HG03039 (cell line): Measurements from ENCODE around the gene PPCS.
"Not testable (repeated sequence)": the region's sequence is repeated elsewhere in the genome, so short reads cannot be mapped to it uniquely, and the experiment has no call there.

Experiments
- ATAC-seq: cut with Tn5 transposase; IDR thresholded peaks from one replicate; pipeline ENCODE4 v1.9.1; 2021; ENCODE audit warnings: mild to moderate bottlenecking, moderate library complexity; ENCODE audit not compliant: unreplicated experiment

PPCS gene

GRCh38 chr1:42450061-42450460 is 6.3 kb upstream of the PPCS start:
- ATAC-seq: no peak

GRCh38 chr1:42453386-42453785 is 3.0 kb upstream of the PPCS start:
- no peak for ATAC-seq

GRCh38 chr1:42454403-42454802 is 1.9 kb upstream of the PPCS start:
- no peak for ATAC-seq

- ATAC-seq: peak; percentile 42
These were observed 379 bp downstream of the PPCS start for GRCh38 chr1:42456754-42457089.

- ATAC-seq: no peak
These were observed 4.9 kb downstream of the PPCS start for GRCh38 chr1:42461196-42461595.

GRCh38 chr1:42462828-42463763 is 6.8 kb downstream of the PPCS start, which contains the start of gene CCDC30:
TSS of gene CCDC30 (plus strand) at chr1:42463286. CDS start at chr1:42480552, 17,266 bp downstream.
- ATAC-seq: peak; percentile 98

GRCh38 chr1:42463921-42464320 is 7.6 kb downstream of the PPCS start:
- ATAC-seq: no peak

- no peak for ATAC-seq
These were observed 9.7 kb downstream of the PPCS start for GRCh38 chr1:42466030-42466429.

GRCh38 chr1:42469727-42470126 is 13.4 kb downstream of the PPCS start:
- no peak for ATAC-seq

- ATAC-seq: no peak
These were observed 20.3 kb downstream of the PPCS start for GRCh38 chr1:42476605-42477004.

GRCh38 chr1:42477354-42477753 is 21.0 kb downstream of the PPCS start:
- ATAC-seq: not testable (repeated sequence)

- ATAC-seq: no peak
These were observed 21.4 kb downstream of the PPCS start for GRCh38 chr1:42477775-42478174.

GRCh38 chr1:42479621-42480020 is 23.3 kb downstream of the PPCS start:
- ATAC-seq: no peak

- no peak for ATAC-seq
These were observed 24.6 kb downstream of the PPCS start for GRCh38 chr1:42480921-42481320.

GRCh38 chr1:42482635-42483153 is 26.4 kb downstream of the PPCS start:
- no peak for ATAC-seq

GRCh38 chr1:42484382-42484781 is 28.0 kb downstream of the PPCS start:
- ATAC-seq: no peak

GRCh38 chr1:42490237-42490636 is 33.9 kb downstream of the PPCS start:
- ATAC-seq: no peak

GRCh38 chr1:42502031-42502430 is 45.7 kb downstream of the PPCS start:
- not testable (repeated sequence) for ATAC-seq

- no peak for ATAC-seq
These were observed 48.3 kb downstream of the PPCS start for GRCh38 chr1:42504535-42505128.

- ATAC-seq: no peak
These were observed 50.2 kb downstream of the PPCS start for GRCh38 chr1:42506576-42506975.
